ENCODE measurements around the gene TIMELESS. TPM values are rescaled to one million over a fixed set of nuclear protein-coding genes. Genes with fewer than 3 reads are reported as not detected.
"Not testable (repeated sequence)": the region's sequence is repeated elsewhere in the genome, so short reads cannot be mapped to it uniquely, and the experiment has no call there.

TIMELESS gene
- total RNA-seq, 2 donors from 2014 or later = 44.1 to 61.6 TPM

DNA sequence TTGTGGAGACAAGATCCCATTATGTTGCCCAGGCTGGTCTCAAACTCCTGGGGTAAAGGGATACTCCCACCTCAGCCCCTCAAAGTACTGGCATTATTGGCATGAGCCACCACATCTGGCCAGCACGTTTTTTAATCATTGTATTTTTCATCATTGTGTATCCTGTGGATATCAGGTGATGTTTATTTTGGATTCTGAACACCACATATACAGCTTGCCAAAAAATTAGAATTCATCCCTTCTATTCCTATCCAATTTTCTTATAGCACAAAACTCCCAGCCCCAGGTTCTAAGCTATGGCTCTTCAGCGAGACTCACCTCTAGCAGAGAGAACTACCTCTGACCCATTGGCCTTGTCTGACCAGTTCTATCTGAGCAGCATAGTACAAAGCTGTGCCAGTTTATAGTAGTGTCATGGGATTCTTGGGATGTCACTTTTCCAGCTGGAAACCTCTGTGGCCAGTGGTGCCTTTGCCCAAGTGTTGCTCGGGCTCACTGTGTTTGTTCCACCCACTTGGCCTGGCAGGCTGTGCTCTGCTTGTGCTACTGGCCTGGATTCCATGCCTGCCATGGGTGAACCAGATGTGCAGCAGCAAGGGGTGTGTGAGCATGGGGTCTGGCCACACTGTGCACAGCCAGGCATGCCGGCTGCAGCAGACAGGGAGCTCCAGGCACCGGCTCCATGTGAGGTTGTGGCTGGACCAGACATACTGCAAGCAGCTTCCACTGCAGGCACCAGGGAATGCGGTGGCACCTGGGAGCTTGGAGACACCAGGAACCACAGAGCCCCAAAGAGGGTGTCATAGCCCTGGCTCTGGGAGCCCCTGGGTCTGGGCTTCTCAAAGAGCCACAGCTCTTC is 37.2 kb downstream of the TIMELESS start:
- Mint-ChIP-seq H3K4me3 (no peak overlapping the region), H3K9me3 (no peaks in the 10 kb centered on the region), H3K27ac (no peak overlapping the region), H3K4me1 (ENCODE audit: low read depth) (no peaks in the 10 kb centered on the region), H3K27me3 (ENCODE audit: low read depth) (no peaks in the 10 kb centered on the region), H3K36me3 (ENCODE audit: insufficient read depth in 2 of 2) (peaks cover 0 to 2% of the 10 kb centered on the region in 2 donors)
- DNase-seq (no peak), ATAC-seq (replicated peaks in 1 of 2) (no peak)

DNA sequence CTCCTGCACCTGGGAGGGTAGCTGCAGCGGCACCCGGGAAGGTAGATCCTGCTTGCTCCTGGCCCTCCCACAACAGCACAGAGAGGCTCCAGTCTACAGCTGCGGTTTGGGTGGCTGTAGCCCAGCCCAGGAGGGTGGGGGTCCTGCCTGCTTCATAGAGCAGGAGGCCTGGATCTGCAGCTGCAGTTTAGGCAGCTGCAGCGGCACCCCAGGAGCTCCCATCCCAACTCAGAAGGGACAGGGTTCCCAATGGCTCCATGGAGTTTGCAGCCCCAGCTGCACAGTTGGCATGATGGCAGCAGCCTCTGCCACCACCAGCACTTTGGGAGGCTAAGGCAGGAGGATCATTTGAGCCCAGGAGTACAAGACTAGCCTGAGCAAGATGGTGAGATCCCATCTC is 38.5 kb downstream of the TIMELESS start:
- no peak for DNase-seq
- no peak for ATAC-seq (replicated peaks in 1 of 2)
- H3K36me3 Mint-ChIP-seq (ENCODE audit: insufficient read depth in 2 of 2) = no peaks in the 10 kb centered on the region

DNA sequence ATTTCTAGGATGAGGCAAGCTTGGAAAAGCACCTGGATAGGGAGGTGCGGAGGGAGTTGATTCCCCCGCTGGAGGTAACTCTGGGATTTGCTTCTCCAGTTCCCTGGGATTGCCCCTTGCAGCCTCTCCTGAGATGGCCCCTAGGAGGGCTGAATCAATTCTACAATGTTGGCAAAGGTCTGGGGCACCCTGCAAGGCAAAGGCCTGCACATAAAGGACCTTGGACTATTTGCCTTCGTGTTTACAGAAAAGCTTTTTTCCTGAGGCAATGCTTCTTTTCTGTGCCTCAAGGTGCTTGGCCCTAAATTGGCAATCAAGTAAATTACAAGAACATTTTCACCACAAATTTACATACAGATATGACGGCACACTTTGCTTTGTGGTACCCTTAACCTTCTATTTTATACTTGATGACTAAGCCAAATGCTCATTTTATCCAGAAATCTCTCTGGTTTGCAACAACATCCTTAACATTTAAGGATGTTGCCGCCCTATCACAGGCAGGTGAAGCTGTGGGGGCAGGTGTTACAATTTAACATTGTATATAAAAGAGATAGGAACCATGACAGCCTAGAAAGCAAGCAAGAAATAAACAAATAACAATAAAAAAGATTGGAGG is 40.3 kb downstream of the TIMELESS start:
- ATAC-seq (replicated peaks in 1 of 2) = peak in 1 of 2 donors; percentile 41

More for the DNA sequence above, 38.5 kb downstream of the TIMELESS start:
- H3K27me3 Mint-ChIP-seq (ENCODE audit: low read depth) = no peaks in the 10 kb centered on the region
- no peaks in the 10 kb centered on the region for H3K4me1 Mint-ChIP-seq (ENCODE audit: low read depth)
- H3K9me3 Mint-ChIP-seq = no peaks in the 10 kb centered on the region
- H3K27ac Mint-ChIP-seq = no peak overlapping the region
- no peak overlapping the region for H3K4me3 Mint-ChIP-seq

DNA sequence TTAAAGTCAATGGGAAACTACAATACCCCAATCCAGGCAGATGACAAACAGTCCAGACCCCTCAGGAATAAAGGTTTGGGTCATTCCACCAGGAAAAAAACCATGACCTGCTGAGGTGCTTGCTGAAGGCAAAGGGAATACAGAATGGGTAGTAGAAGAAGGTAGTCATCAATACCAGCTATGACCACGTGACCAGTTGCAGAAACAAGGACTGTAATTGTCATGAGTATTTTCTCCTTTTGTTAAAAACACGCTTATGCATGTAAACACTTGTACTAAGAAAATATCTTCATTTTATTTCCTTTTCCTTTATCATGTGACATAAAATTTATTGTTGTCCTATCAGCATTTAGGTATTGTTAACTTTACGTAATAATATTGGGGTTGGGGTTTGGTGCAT is 45.0 kb downstream of the TIMELESS start:
- not testable (repeated sequence) for H3K27ac Mint-ChIP-seq; DNase-seq; ATAC-seq (replicated peaks in 1 of 2); H3K4me1 Mint-ChIP-seq (ENCODE audit: low read depth); H3K4me3 Mint-ChIP-seq; H3K9me3 Mint-ChIP-seq; H3K27me3 Mint-ChIP-seq (ENCODE audit: low read depth); H3K36me3 Mint-ChIP-seq (ENCODE audit: insufficient read depth in 2 of 2)

More for the DNA sequence above, 40.3 kb downstream of the TIMELESS start:
- Mint-ChIP-seq H3K36me3 (ENCODE audit: insufficient read depth in 2 of 2) (no peaks in the 10 kb centered on the region), H3K9me3 (no peaks in the 10 kb centered on the region), H3K27me3 (ENCODE audit: low read depth) (no peaks in the 10 kb centered on the region), H3K4me3 (no peak overlapping the region), H3K27ac (no peak overlapping the region), H3K4me1 (ENCODE audit: low read depth) (no peaks in the 10 kb centered on the region)
- no peak for DNase-seq

DNA sequence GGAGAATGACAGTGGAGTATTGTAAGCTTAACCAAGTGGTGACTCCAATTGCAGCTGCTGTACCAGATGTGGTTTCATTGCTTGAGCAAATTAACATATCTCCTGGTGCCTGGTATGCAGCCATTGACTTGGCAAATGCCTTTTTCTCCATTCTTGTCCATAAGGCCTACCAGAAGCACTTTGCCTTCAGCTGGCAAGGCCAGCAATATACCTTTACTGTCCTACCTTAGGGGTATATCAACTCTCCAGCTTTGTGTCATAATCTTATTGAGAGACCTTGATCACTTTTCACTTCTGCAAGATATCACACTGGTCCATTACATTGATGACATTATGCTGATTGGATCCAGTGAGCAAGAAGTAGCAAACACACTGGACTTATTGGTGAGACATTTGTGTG is 47.6 kb downstream of the TIMELESS start:
- H3K9me3 Mint-ChIP-seq; H3K36me3 Mint-ChIP-seq (ENCODE audit: insufficient read depth in 2 of 2); ATAC-seq (replicated peaks in 1 of 2); H3K4me1 Mint-ChIP-seq (ENCODE audit: low read depth); DNase-seq; H3K27me3 Mint-ChIP-seq (ENCODE audit: low read depth); H3K27ac Mint-ChIP-seq; H3K4me3 Mint-ChIP-seq: not testable (repeated sequence)

DNA sequence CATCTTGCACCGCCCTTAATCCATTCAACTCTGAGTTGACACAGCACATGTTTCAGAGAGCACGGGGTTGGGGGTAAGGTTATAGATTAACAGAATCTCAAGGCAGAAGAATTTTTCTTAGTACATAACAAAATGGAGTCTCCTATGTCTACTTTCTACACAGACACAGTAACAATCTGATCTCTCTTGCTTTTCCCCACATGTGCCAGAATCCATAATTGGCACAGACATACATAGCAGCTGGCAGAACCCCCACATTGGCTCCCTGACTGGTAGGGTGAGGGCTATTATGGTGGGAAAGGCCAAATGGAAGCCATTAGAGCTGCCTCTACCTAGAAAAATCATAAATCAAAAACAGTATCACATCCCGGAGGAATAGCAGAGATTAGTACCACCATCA is 48.1 kb downstream of the TIMELESS start:
- not testable (repeated sequence) for H3K27ac Mint-ChIP-seq; H3K4me1 Mint-ChIP-seq (ENCODE audit: low read depth); H3K4me3 Mint-ChIP-seq; H3K36me3 Mint-ChIP-seq (ENCODE audit: insufficient read depth in 2 of 2); ATAC-seq (replicated peaks in 1 of 2); H3K27me3 Mint-ChIP-seq (ENCODE audit: low read depth); H3K9me3 Mint-ChIP-seq; DNase-seq

DNA sequence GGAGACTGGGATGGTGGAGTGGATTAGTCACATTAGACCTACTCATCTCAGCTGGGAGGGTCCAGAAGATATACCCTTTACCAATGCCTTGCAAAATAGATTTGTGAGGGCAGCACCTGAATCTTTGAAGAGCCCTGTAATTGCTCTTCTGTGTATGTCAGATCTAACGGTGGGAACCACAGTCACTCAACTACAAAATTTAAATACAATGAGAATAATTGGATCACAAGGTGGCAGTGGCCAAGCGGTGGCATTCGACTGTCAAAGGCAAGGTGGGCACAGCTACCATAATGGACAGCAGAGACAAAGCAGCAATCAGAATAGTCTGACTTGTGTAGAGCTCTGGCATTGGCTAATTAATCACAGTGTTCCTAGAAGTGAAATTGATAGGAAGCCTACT is 49.8 kb downstream of the TIMELESS start:
- H3K4me3 Mint-ChIP-seq, H3K27ac Mint-ChIP-seq: not testable (repeated sequence)

DNA sequence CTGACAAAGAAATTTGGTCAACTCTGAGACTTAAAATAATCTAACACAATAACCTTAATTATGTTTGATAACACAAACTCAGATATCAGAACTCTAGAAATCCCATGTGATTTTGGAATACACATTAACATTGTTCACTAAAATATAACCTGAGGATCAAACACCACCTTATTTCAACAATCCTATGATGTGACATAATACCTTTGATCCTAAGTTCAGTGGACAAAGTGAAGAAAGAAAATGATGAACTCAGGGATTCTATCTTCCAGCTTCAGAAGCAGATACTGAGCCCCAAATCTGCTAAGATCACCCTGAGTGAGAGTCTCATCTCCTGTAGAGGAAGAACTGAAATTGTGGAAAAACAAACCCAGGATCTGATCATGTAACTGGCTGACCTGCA is 50.9 kb downstream of the TIMELESS start:
- ATAC-seq (replicated peaks in 1 of 2) (no peak), DNase-seq (no peak)
- Mint-ChIP-seq H3K4me3 (no peak overlapping the region), H3K4me1 (ENCODE audit: low read depth) (no peaks in the 10 kb centered on the region), H3K27me3 (ENCODE audit: low read depth) (no peaks in the 10 kb centered on the region), H3K9me3 (peaks cover 6 to 10% of the 10 kb centered on the region in 2 donors), H3K27ac (no peak overlapping the region), H3K36me3 (ENCODE audit: insufficient read depth in 2 of 2) (peaks cover 0 to 3% of the 10 kb centered on the region in 2 donors)

More for the DNA sequence above, 49.8 kb downstream of the TIMELESS start:
- H3K27me3 Mint-ChIP-seq (ENCODE audit: low read depth); H3K9me3 Mint-ChIP-seq; H3K36me3 Mint-ChIP-seq (ENCODE audit: insufficient read depth in 2 of 2); DNase-seq; ATAC-seq (replicated peaks in 1 of 2); H3K4me1 Mint-ChIP-seq (ENCODE audit: low read depth): not testable (repeated sequence)

DNA sequence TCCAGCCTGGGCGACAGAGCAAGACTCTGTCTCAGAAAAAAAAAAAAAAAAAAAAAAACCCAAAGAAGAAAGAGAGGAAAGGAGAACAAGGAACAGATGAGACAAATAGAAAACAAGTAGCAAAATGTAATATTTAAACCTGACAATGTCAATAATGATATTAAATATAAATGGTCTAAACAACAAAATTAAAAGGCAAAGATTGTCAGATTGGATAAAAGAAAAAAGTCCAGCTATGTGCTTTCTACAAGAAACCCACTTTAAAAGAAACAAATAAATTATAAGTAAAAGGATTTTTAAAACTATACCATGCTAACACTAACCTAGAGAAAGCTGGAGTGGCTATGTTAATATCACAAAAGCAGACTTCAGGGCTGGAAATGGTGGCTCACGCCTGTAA is 56.9 kb downstream of the TIMELESS start:
- no peak for ATAC-seq (replicated peaks in 1 of 2)
- Mint-ChIP-seq H3K36me3 (ENCODE audit: insufficient read depth in 2 of 2) (peaks cover 0 to 3% of the 10 kb centered on the region in 2 donors), H3K4me3 (no peak overlapping the region), H3K4me1 (ENCODE audit: low read depth) (no peaks in the 10 kb centered on the region), H3K27me3 (ENCODE audit: low read depth) (no peaks in the 10 kb centered on the region), H3K9me3 (peaks cover 0 to 1% of the 10 kb centered on the region in 2 donors), H3K27ac (no peak overlapping the region)
- DNase-seq = no peak

DNA sequence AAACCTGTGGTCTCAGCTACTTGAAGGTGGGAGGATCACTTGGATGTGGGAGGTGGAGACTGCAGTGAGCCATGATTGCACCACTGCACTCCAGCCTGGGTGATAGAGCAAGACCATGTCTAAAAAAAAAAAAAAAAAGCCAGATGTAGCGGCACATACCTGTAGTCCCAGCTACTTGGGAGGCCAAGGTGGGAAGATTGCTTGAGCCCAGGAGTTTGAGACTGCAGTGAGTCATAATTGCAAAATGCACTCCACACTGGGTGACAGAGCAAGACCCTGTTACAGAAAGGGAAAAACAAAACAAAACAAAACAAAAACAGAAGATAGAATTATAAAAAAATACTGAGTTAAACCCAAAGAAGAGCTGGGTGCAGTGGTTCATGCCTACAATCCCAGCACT is 57.5 kb downstream of the TIMELESS start:
- no peaks in the 10 kb centered on the region for H3K4me1 Mint-ChIP-seq (ENCODE audit: low read depth)
- ATAC-seq (replicated peaks in 1 of 2) (no peak), DNase-seq (no peak)

DNA sequence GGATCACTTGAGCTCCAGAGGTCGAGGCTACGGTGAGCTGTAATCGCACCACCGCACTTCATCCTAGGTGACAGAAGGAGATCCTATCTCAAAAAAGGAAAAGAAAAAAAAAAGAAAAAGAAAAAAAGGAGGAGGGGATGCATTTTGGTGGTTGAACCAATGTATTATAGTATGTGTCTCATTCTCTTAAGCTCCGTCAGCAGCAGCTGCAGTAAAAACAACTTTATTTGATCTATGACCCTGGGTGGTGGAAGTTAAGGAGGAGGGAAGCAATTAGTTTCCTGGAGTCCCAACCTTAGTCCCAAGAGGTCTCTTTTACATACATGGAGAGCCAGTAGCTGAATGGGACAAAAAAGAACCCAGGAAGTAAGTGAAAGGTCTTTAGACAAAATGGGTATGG is 59.8 kb downstream of the TIMELESS start:
- Mint-ChIP-seq H3K27me3 (ENCODE audit: low read depth) (no peaks in the 10 kb centered on the region), H3K27ac (no peak overlapping the region), H3K4me1 (ENCODE audit: low read depth) (no peaks in the 10 kb centered on the region), H3K36me3 (ENCODE audit: insufficient read depth in 2 of 2) (peaks cover 0 to 3% of the 10 kb centered on the region in 2 donors), H3K4me3 (no peak overlapping the region), H3K9me3 (peaks cover 0 to 1% of the 10 kb centered on the region in 2 donors)
- DNase-seq (no peak), ATAC-seq (replicated peaks in 1 of 2) (no peak)

More for the DNA sequence above, 57.5 kb downstream of the TIMELESS start:
- H3K27me3 Mint-ChIP-seq (ENCODE audit: low read depth) = no peaks in the 10 kb centered on the region
- H3K36me3 Mint-ChIP-seq (ENCODE audit: insufficient read depth in 2 of 2) = peaks cover 0 to 3% of the 10 kb centered on the region in 2 donors
- H3K4me3 Mint-ChIP-seq = no peak overlapping the region
- H3K27ac Mint-ChIP-seq = no peak overlapping the region
- peaks cover 0 to 1% of the 10 kb centered on the region in 2 donors for H3K9me3 Mint-ChIP-seq

DNA sequence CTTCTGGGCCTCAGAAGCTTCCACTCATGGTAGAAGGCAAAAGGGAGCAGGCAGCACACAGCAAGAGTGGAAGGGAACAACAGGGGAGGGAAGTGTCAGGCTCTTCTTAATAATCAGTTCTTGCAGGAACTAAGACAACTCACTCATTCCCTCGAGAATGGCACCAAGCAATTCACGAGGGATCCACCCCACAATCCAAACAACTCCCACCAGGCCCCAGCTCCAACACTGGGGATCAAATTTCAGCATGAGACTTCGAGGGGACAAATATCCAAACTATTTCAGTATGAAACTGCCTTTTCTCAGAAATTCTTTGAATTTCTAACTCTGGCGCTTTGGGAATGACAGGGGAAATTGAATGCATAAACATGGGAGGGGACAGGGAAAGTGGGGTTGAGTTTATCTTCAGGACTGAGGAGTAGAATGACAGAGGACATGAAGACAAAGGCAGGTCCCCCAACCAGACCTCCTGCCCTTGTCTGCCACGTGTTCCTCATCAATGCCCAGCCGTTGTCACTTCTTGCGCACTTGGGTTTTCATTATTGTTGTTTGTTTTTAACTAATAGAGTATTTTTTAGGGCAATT is 62.0 kb downstream of the TIMELESS start:
- Mint-ChIP-seq H3K9me3 (peaks cover 0 to 1% of the 10 kb centered on the region in 2 donors), H3K4me3 (no peak overlapping the region), H3K27ac (no peak overlapping the region), H3K27me3 (ENCODE audit: low read depth) (no peaks in the 10 kb centered on the region), H3K36me3 (ENCODE audit: insufficient read depth in 2 of 2) (peaks cover 0 to 4% of the 10 kb centered on the region in 2 donors), H3K4me1 (ENCODE audit: low read depth) (no peaks in the 10 kb centered on the region)
- DNase-seq = no peak
- no peak for ATAC-seq (replicated peaks in 1 of 2)

DNA sequence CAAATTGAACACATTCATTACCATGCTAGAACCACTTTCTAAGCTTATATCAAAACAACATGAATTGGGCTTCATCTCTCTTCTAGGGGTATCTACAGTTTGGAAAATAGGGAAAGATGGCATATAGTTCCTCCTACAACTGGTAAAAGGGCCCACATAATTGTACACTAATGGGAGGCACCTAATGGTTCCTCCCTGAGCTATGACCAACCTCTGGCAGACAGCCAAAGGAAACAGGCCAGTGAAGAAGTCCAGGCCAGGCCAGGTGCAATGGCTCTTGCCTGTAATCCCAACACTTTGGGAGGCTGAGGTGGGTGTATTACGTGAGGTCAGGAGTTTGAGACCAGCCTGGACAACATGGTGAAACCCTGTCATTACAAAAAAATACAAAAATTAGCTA is 63.4 kb downstream of the TIMELESS start:
- Mint-ChIP-seq H3K27ac (no peak overlapping the region), H3K4me1 (ENCODE audit: low read depth) (no peaks in the 10 kb centered on the region), H3K36me3 (ENCODE audit: insufficient read depth in 2 of 2) (peaks cover 0 to 1% of the 10 kb centered on the region in 2 donors), H3K27me3 (ENCODE audit: low read depth) (no peaks in the 10 kb centered on the region), H3K9me3 (no peaks in the 10 kb centered on the region), H3K4me3 (no peak overlapping the region)
- no peak for ATAC-seq (replicated peaks in 1 of 2)
- DNase-seq = no peak
